ENCODE data around the gene C6orf15. TPM values are rescaled to one million over a fixed set of nuclear protein-coding genes. Genes with fewer than 3 reads are reported as not detected.

C6orf15 gene
- total RNA-seq, 1 experiment from 2014 or later: not detected

DNA sequence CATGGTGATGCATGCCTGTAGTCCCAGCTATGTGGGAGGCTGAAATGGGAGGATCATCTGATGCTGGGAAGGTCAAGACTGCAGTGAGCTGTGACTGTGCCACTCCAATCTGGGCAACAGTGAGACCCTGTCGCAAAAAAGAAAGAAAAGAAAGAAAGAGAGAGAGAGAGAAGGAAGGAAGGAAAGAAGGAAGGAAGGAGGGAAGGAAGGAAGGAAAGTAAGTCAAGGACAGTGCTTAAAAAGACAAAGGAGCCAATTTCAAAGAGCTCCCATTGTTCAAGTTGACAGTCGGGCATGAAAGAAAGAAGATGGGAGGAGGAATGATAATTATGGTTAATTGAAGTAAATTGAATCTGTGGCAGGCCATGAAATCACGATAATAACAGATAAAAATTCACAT, 16.2 kb downstream of the C6orf15 start:
- Histone ChIP-seq H3K27ac (ENCODE audit: low read depth, low read length) (no peak overlapping the region), H3K79me2 (ENCODE audit: insufficient read depth, low read length) (no peaks in the 10 kb centered on the region), H3K4me3 (replicated peaks in 1 of 2; ENCODE audit: low read depth in 1 of 2, low read length in 2 of 2) (no peak overlapping the region), H3K9me3 (ENCODE audit: control insufficient read depth in 1 of 2, insufficient read depth in 1 of 2, low read depth in 1 of 2, low read length in 2 of 2) (no peaks in the 10 kb centered on the region), H2AFZ (ENCODE audit: low read depth, low read length, poor library complexity, severe bottlenecking) (no peak overlapping the region), H3K9ac (ENCODE audit: low read length) (no peak overlapping the region), H4K20me1 (ENCODE audit: insufficient read depth) (no peaks in the 10 kb centered on the region), H3K27me3 (ENCODE audit: insufficient read depth, low read length) (no peaks in the 10 kb centered on the region), H3K4me2 (ENCODE audit: low read length) (no peak overlapping the region), H3K9me2 (ENCODE audit: insufficient read depth) (no peaks in the 10 kb centered on the region), H3K36me3 (ENCODE audit: control insufficient read depth in 1 of 2, insufficient read depth in 2 of 2, low read length in 2 of 2) (no peaks in the 10 kb centered on the region), H3K4me1 (ENCODE audit: control insufficient read depth in 1 of 2, insufficient read depth in 2 of 2, low read length in 2 of 2) (peaks cover 0 to 6% of the 10 kb centered on the region in 2 experiments; a peak in 2 of 4 replicates)
- intact Hi-C loops (cut with micrococcal nuclease): no loop called here
- CTCF ChIA-PET: interaction anchor here (1.3 kb wide), 1 partner anchor 9 kb away, joined by 3 read pairs; no protein-coding TSS in a partner anchor
- no TSS peak for BruUV-seq (replicated peaks)
- no peak for TF ChIP-seq FOSL1 (IDR thresholded peaks at IDR 0.05; ENCODE audit: low read depth)
- TF ChIP-seq CBX3 (IDR thresholded peaks at IDR 0.05; ENCODE audit: low read depth): no peak
- no peak for TF ChIP-seq SP1 (IDR thresholded peaks at IDR 0.05; ENCODE audit: low read depth)
- TF ChIP-seq POLR2AphosphoS5 (IDR thresholded peaks at IDR 0.05; ENCODE audit: low read depth, low read length): no peak
- TF ChIP-seq CEBPB (IDR thresholded peaks at IDR 0.05; ENCODE audit: low read depth): no peak
- TF ChIP-seq, protein P1, sequence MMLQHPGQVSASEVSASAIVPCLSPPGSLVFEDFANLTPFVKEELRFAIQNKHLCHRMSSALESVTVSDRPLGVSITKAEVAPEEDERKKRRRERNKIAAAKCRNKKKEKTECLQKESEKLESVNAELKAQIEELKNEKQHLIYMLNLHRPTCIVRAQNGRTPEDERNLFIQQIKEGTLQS (IDR thresholded peaks at IDR 0.05): no peak
- no peak for TF ChIP-seq EZH2 (IDR thresholded peaks at IDR 0.05)
- TF ChIP-seq, protein P2, sequence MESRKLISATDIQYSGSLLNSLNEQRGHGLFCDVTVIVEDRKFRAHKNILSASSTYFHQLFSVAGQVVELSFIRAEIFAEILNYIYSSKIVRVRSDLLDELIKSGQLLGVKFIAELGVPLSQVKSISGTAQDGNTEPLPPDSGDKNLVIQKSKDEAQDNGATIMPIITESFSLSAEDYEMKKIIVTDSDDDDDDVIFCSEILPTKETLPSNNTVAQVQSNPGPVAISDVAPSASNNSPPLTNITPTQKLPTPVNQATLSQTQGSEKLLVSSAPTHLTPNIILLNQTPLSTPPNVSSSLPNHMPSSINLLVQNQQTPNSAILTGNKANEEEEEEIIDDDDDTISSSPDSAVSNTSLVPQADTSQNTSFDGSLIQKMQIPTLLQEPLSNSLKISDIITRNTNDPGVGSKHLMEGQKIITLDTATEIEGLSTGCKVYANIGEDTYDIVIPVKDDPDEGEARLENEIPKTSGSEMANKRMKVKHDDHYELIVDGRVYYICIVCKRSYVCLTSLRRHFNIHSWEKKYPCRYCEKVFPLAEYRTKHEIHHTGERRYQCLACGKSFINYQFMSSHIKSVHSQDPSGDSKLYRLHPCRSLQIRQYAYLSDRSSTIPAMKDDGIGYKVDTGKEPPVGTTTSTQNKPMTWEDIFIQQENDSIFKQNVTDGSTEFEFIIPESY (IDR thresholded peaks at IDR 0.05; ENCODE audit: extremely low read depth, insufficient replicate concordance, low read length): no peak
- TF ChIP-seq, protein P3, sequence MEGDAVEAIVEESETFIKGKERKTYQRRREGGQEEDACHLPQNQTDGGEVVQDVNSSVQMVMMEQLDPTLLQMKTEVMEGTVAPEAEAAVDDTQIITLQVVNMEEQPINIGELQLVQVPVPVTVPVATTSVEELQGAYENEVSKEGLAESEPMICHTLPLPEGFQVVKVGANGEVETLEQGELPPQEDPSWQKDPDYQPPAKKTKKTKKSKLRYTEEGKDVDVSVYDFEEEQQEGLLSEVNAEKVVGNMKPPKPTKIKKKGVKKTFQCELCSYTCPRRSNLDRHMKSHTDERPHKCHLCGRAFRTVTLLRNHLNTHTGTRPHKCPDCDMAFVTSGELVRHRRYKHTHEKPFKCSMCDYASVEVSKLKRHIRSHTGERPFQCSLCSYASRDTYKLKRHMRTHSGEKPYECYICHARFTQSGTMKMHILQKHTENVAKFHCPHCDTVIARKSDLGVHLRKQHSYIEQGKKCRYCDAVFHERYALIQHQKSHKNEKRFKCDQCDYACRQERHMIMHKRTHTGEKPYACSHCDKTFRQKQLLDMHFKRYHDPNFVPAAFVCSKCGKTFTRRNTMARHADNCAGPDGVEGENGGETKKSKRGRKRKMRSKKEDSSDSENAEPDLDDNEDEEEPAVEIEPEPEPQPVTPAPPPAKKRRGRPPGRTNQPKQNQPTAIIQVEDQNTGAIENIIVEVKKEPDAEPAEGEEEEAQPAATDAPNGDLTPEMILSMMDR (IDR thresholded peaks at IDR 0.05 in 2 of 3, conservative IDR thresholded peaks at IDR 0.05 in 1 of 3; ENCODE audit: borderline replicate concordance in 1 of 3, insufficient read depth in 1 of 3, low read depth in 2 of 3, low read length in 2 of 3): no peak
- TF ChIP-seq POLR2A (IDR thresholded peaks at IDR 0.05; ENCODE audit: borderline replicate concordance, extremely low read depth, insufficient read depth, insufficient read length): no peak
- no peak for TF ChIP-seq ZNF274 (IDR thresholded peaks at IDR 0.05; ENCODE audit: low read depth, low read length)
- TF ChIP-seq, protein P4, sequence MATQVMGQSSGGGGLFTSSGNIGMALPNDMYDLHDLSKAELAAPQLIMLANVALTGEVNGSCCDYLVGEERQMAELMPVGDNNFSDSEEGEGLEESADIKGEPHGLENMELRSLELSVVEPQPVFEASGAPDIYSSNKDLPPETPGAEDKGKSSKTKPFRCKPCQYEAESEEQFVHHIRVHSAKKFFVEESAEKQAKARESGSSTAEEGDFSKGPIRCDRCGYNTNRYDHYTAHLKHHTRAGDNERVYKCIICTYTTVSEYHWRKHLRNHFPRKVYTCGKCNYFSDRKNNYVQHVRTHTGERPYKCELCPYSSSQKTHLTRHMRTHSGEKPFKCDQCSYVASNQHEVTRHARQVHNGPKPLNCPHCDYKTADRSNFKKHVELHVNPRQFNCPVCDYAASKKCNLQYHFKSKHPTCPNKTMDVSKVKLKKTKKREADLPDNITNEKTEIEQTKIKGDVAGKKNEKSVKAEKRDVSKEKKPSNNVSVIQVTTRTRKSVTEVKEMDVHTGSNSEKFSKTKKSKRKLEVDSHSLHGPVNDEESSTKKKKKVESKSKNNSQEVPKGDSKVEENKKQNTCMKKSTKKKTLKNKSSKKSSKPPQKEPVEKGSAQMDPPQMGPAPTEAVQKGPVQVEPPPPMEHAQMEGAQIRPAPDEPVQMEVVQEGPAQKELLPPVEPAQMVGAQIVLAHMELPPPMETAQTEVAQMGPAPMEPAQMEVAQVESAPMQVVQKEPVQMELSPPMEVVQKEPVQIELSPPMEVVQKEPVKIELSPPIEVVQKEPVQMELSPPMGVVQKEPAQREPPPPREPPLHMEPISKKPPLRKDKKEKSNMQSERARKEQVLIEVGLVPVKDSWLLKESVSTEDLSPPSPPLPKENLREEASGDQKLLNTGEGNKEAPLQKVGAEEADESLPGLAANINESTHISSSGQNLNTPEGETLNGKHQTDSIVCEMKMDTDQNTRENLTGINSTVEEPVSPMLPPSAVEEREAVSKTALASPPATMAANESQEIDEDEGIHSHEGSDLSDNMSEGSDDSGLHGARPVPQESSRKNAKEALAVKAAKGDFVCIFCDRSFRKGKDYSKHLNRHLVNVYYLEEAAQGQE (IDR thresholded peaks at IDR 0.05; ENCODE audit: low read depth): no peak
- no peak for TF ChIP-seq RAD21 (IDR thresholded peaks at IDR 0.05; ENCODE audit: low read depth)
- TF ChIP-seq, protein P5, sequence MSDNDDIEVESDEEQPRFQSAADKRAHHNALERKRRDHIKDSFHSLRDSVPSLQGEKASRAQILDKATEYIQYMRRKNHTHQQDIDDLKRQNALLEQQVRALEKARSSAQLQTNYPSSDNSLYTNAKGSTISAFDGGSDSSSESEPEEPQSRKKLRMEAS (IDR thresholded peaks at IDR 0.05): no peak
- no peak for DNase-seq (ENCODE audit: low read depth, low spot score)
- POLR2A ChIA-PET: no interaction called here
- RAD21 ChIA-PET (ENCODE audit: low non-redundant PET in 1 of 2, low total read pairs in 2 of 2, uncharacterized antibody in 2 of 2, unreplicated experiment in 2 of 2): no interaction called here
- ATAC-seq: no peak
